ENCODE measurements around the gene IFT25. TPM values are rescaled to one million over a fixed set of nuclear protein-coding genes. Genes with fewer than 3 reads are reported as not detected.

The IFT25 gene
- total RNA-seq, 1 experiment from 2014 or later, result 128 TPM

GRCh38 chr1:53894644-53895043 lies 50.9 kb downstream of the IFT25 start:
- no peaks in the 10 kb centered on the region for H3K36me3 ChIP-seq (ENCODE audit: low read depth)
- no peaks in the 10 kb centered on the region for H3K9me3 ChIP-seq (ENCODE audit: insufficient read depth, low read depth)
- H2AFZ ChIP-seq, result no peak overlapping the region
- intact Hi-C loops (cut with micrococcal nuclease; ENCODE audit: unreplicated experiment), result no loop called here
- H3K27me3 ChIP-seq (ENCODE audit: insufficient read depth, low read depth), result no peaks in the 10 kb centered on the region
- no peak overlapping the region for H3K4me3 ChIP-seq
- H3K79me2 ChIP-seq (ENCODE audit: low read depth), result no peaks in the 10 kb centered on the region
- POLR2A ChIA-PET (ENCODE audit: unreplicated experiment), result no interaction called here
- peaks cover 27% of the 10 kb centered on the region for H3K4me1 ChIP-seq (replicated peaks; ENCODE audit: insufficient read depth)
- TF ChIP-seq CTCF (conservative IDR thresholded peaks at IDR 0.05) (no peak), EZH2 (IDR thresholded peaks at IDR 0.05; ENCODE audit: low read depth) (no peak)
- no TSS peak for BruUV-seq (replicated peaks)
- H3K4me2 ChIP-seq, result no peak overlapping the region
- CTCF ChIA-PET, result no interaction called here
- no peak overlapping the region for H3K27ac ChIP-seq
- no peaks in the 10 kb centered on the region for H4K20me1 ChIP-seq (ENCODE audit: insufficient read depth)
- peaks cover 17% of the 10 kb centered on the region for H3F3A ChIP-seq (ENCODE audit: insufficient read depth, low read depth)
- DNase-seq, result no peak
- no peaks in the 10 kb centered on the region for H3K9me2 ChIP-seq (ENCODE audit: insufficient read depth)

GRCh38 chr1:53893999-53894636 lies 51.4 kb downstream of the IFT25 start, which contains the start of gene DIO1:
TSS of gene DIO1 (plus strand) at chr1:53894187. CDS start at chr1:53894211, 24 bp downstream.
- TF ChIP-seq EZH2 (IDR thresholded peaks at IDR 0.05; ENCODE audit: low read depth), result no peak
- TF ChIP-seq CTCF (conservative IDR thresholded peaks at IDR 0.05), result no peak
- Histone ChIP-seq H3K4me1 (replicated peaks; ENCODE audit: insufficient read depth) (peaks cover 28% of the 10 kb centered on the region), H3F3A (ENCODE audit: insufficient read depth, low read depth) (peaks cover 18% of the 10 kb centered on the region), H3K4me3 (no peak within 1 kb of the TSS), H3K27me3 (ENCODE audit: insufficient read depth, low read depth) (no peaks in the 10 kb centered on the region), H3K79me2 (ENCODE audit: low read depth) (peaks cover 4% of the 10 kb centered on the region), H3K9me2 (ENCODE audit: insufficient read depth) (no peaks in the 10 kb centered on the region), H3K27ac (no peak within 1 kb of the TSS), H3K9me3 (ENCODE audit: insufficient read depth, low read depth) (no peaks in the 10 kb centered on the region), H2AFZ (no peak within 1 kb of the TSS), H3K4me2 (no peak within 1 kb of the TSS), H4K20me1 (ENCODE audit: insufficient read depth) (no peaks in the 10 kb centered on the region), H3K36me3 (ENCODE audit: low read depth) (no peaks in the 10 kb centered on the region)
- intact Hi-C loops (cut with micrococcal nuclease; ENCODE audit: unreplicated experiment), result no loop called here
- CTCF ChIA-PET, result interaction anchor here (0.6 kb wide), 1 partner anchor 51 kb away, joined by 3 read pairs; the partner anchor contains the start of gene IFT25
- BruUV-seq (replicated peaks), result no TSS peak
- DNase-seq, result no peak
- POLR2A ChIA-PET (ENCODE audit: unreplicated experiment), result interaction anchor here (0.5 to 0.6 kb wide), 3 partner anchors 21 to 182 kb away, joined by 3 to 6 read pairs (median 5); no protein-coding TSS in a partner anchor

GRCh38 chr1:53892911-53893310 lies 52.6 kb downstream of the IFT25 start:
- no peak for TF ChIP-seq CTCF (conservative IDR thresholded peaks at IDR 0.05)
- TF ChIP-seq EZH2 (IDR thresholded peaks at IDR 0.05; ENCODE audit: low read depth), result no peak
- Histone ChIP-seq H3F3A (ENCODE audit: insufficient read depth, low read depth) (peaks cover 20% of the 10 kb centered on the region), H4K20me1 (ENCODE audit: insufficient read depth) (no peaks in the 10 kb centered on the region), H3K79me2 (ENCODE audit: low read depth) (peaks cover 6% of the 10 kb centered on the region), H3K4me3 (no peak overlapping the region), H3K4me1 (replicated peaks; ENCODE audit: insufficient read depth) (peaks cover 35% of the 10 kb centered on the region), H3K9me2 (ENCODE audit: insufficient read depth) (no peaks in the 10 kb centered on the region), H3K36me3 (ENCODE audit: low read depth) (no peaks in the 10 kb centered on the region), H3K27ac (no peak overlapping the region), H2AFZ (no peak overlapping the region), H3K4me2 (no peak overlapping the region), H3K27me3 (ENCODE audit: insufficient read depth, low read depth) (no peaks in the 10 kb centered on the region), H3K9me3 (ENCODE audit: insufficient read depth, low read depth) (no peaks in the 10 kb centered on the region)
- CTCF ChIA-PET, result no interaction called here
- no peak for DNase-seq
- BruUV-seq (replicated peaks), result no TSS peak
- intact Hi-C loops (cut with micrococcal nuclease; ENCODE audit: unreplicated experiment), result no loop called here
- POLR2A ChIA-PET (ENCODE audit: unreplicated experiment), result no interaction called here
